ENCODE results near the gene MYBPC3. TPM values are rescaled to one million over a fixed set of nuclear protein-coding genes. Genes with fewer than 3 reads are reported as not detected.

Gene MYBPC3
- polyA plus RNA-seq, 1 experiment = not detected

- no peak overlapping the region for H3K4me3 ChIP-seq (ENCODE audit: low read depth, low read length)
- CTCF ChIA-PET = interaction anchor here (1.3 to 2.5 kb wide), 5 partner anchors 10 to 181 kb away, joined by 3 to 8 read pairs (median 6); partner anchors contain the start of gene NR1H3
- H3K27me3 ChIP-seq (ENCODE audit: control insufficient read depth, insufficient read depth, low read length) = 0 out of 2 replicates have a peak, but pooled peaks cover under 1% of the 10 kb centered on the region
- no peak for TF ChIP-seq CTCF (IDR thresholded peaks at IDR 0.05; ENCODE audit: insufficient read depth, low read depth, low read length)
- no peak for DNase-seq (ENCODE audit: low read depth)
- H3K36me3 ChIP-seq (ENCODE audit: control insufficient read depth, insufficient read depth, low read length) = no peaks in the 10 kb centered on the region
- POLR2A ChIA-PET = interaction anchor here (0.5 kb wide), 1 partner anchor 363 kb away, joined by 9 read pairs; no protein-coding TSS in a partner anchor
These were observed 6.7 kb upstream of the MYBPC3 start for GRCh38 chr11:47359162-47359561.

GRCh38 chr11:47358731-47359051 lies 6.2 kb upstream of the MYBPC3 start:
- H3K27me3 ChIP-seq (ENCODE audit: control insufficient read depth, insufficient read depth, low read length) = no peaks in the 10 kb centered on the region
- TF ChIP-seq CTCF (IDR thresholded peaks at IDR 0.05; ENCODE audit: insufficient read depth, low read depth, low read length) = no peak
- ChIA-PET POLR2A (no interaction called here), CTCF (interaction anchor here (1.3 to 2.5 kb wide), 3 partner anchors 16 to 181 kb away, joined by 6 to 8 read pairs (median 6); partner anchors contain the start of gene NR1H3)
- no peaks in the 10 kb centered on the region for H3K36me3 ChIP-seq (ENCODE audit: control insufficient read depth, insufficient read depth, low read length)
- no peak overlapping the region for H3K4me3 ChIP-seq (ENCODE audit: low read depth, low read length)
- no peak for DNase-seq (ENCODE audit: low read depth)

- ChIA-PET POLR2A (no interaction called here), CTCF (interaction anchor here (2.5 kb wide), 1 partner anchor 180 kb away, joined by 6 read pairs; no protein-coding TSS in a partner anchor)
- TF ChIP-seq CTCF (IDR thresholded peaks at IDR 0.05; ENCODE audit: insufficient read depth, low read depth, low read length) = no peak
- Histone ChIP-seq H3K36me3 (ENCODE audit: control insufficient read depth, insufficient read depth, low read length) (no peaks in the 10 kb centered on the region), H3K4me3 (ENCODE audit: low read depth, low read length) (no peak overlapping the region), H3K27me3 (ENCODE audit: control insufficient read depth, insufficient read depth, low read length) (no peaks in the 10 kb centered on the region)
- no peak for DNase-seq (ENCODE audit: low read depth)
These were observed 5.7 kb upstream of the MYBPC3 start for GRCh38 chr11:47357985-47358730.

GRCh38 chr11:47356998-47357329 lies 4.5 kb upstream of the MYBPC3 start:
- no peak for TF ChIP-seq CTCF (IDR thresholded peaks at IDR 0.05; ENCODE audit: insufficient read depth, low read depth, low read length)
- no peak for DNase-seq (ENCODE audit: low read depth)
- no peaks in the 10 kb centered on the region for H3K27me3 ChIP-seq (ENCODE audit: control insufficient read depth, insufficient read depth, low read length)
- no peaks in the 10 kb centered on the region for H3K36me3 ChIP-seq (ENCODE audit: control insufficient read depth, insufficient read depth, low read length)
- no peak overlapping the region for H3K4me3 ChIP-seq (ENCODE audit: low read depth, low read length)
- ChIA-PET POLR2A (no interaction called here), CTCF (interaction anchor here (2.5 kb wide), 1 partner anchor 179 kb away, joined by 6 read pairs; no protein-coding TSS in a partner anchor)

- ChIA-PET CTCF (interaction anchor here (0.9 to 2.5 kb wide), 4 partner anchors 13 to 179 kb away, joined by 3 to 12 read pairs (median 6); no protein-coding TSS in a partner anchor), POLR2A (no interaction called here)
- TF ChIP-seq CTCF (IDR thresholded peaks at IDR 0.05; ENCODE audit: insufficient read depth, low read depth, low read length) = no peak
- no peak for DNase-seq (ENCODE audit: low read depth)
- Histone ChIP-seq H3K36me3 (ENCODE audit: control insufficient read depth, insufficient read depth, low read length) (no peaks in the 10 kb centered on the region), H3K4me3 (ENCODE audit: low read depth, low read length) (no peak overlapping the region), H3K27me3 (ENCODE audit: control insufficient read depth, insufficient read depth, low read length) (no peaks in the 10 kb centered on the region)
These were observed 3.9 kb upstream of the MYBPC3 start for GRCh38 chr11:47356129-47356997.

All from BJ (cell line).